ENCODE results near the gene AUTS2.

AUTS2 gene

GRCh38 chr7:70512144-70512543, 913.9 kb downstream of the AUTS2 start:
- H3K23ac ChIP-seq (ENCODE audit: low read length) = no peak overlapping the region
- no peak overlapping the region for H4K5ac ChIP-seq (ENCODE audit: low read length)
- H3K79me1 ChIP-seq (ENCODE audit: low read length) = no peaks in the 10 kb centered on the region
- no peaks in the 10 kb centered on the region for H3K4me1 ChIP-seq (ENCODE audit: control insufficient read depth, low read depth, low read length)
- no peak overlapping the region for H3K18ac ChIP-seq (ENCODE audit: low read length)
- H3K4me2 ChIP-seq (ENCODE audit: low read length) = no peak overlapping the region
- no peak overlapping the region for H3K4ac ChIP-seq (ENCODE audit: low read depth, low read length)
- no peak overlapping the region for H3K9ac ChIP-seq (ENCODE audit: low read length)
- H3K27me3 ChIP-seq (ENCODE audit: insufficient read depth, low read length, poor library complexity) = peaks cover 2% of the 10 kb centered on the region
- H2BK120ac ChIP-seq (ENCODE audit: low read depth, low read length) = no peak overlapping the region
- no peak overlapping the region for H2BK5ac ChIP-seq (ENCODE audit: low read length)
- no peak overlapping the region for H3K4me3 ChIP-seq (ENCODE audit: low read length)
- no peak overlapping the region for H2AK5ac ChIP-seq (ENCODE audit: low read length)
- DNase-seq = peak; percentile 54
- no peak overlapping the region for H3K56ac ChIP-seq (ENCODE audit: low read length)
- H3K27ac ChIP-seq (ENCODE audit: low read depth, low read length) = no peak overlapping the region
- H2BK15ac ChIP-seq (replicated peaks; ENCODE audit: low read depth) = no peak overlapping the region
- H4K8ac ChIP-seq (ENCODE audit: low read depth, low read length) = no peak overlapping the region
- H3K36me3 ChIP-seq (ENCODE audit: control insufficient read depth, insufficient read depth, low read length) = no peaks in the 10 kb centered on the region
- H3K79me2 ChIP-seq (ENCODE audit: control insufficient read depth, insufficient read depth, low read length) = no peaks in the 10 kb centered on the region
- no CpG with 5 or more reads among the region's 7 CpGs for WGBS (ENCODE audit: extremely low coverage, insufficient coverage, low lambda C conversion rate)

- Histone ChIP-seq H3K18ac (ENCODE audit: low read length) (no peak overlapping the region), H3K27me3 (ENCODE audit: insufficient read depth, low read length, poor library complexity) (peaks cover 2% of the 10 kb centered on the region), H2BK120ac (ENCODE audit: low read depth, low read length) (no peak overlapping the region), H3K79me2 (ENCODE audit: control insufficient read depth, insufficient read depth, low read length) (no peaks in the 10 kb centered on the region), H2AK5ac (ENCODE audit: low read length) (no peak overlapping the region), H3K27ac (ENCODE audit: low read depth, low read length) (no peak overlapping the region), H3K36me3 (ENCODE audit: control insufficient read depth, insufficient read depth, low read length) (no peaks in the 10 kb centered on the region), H2BK15ac (replicated peaks; ENCODE audit: low read depth) (no peak overlapping the region), H3K9ac (ENCODE audit: low read length) (no peak overlapping the region), H3K23ac (ENCODE audit: low read length) (no peak overlapping the region), H2BK5ac (ENCODE audit: low read length) (no peak overlapping the region), H4K8ac (ENCODE audit: low read depth, low read length) (no peak overlapping the region), H3K4me2 (ENCODE audit: low read length) (no peak overlapping the region), H4K5ac (ENCODE audit: low read length) (no peak overlapping the region), H3K4me3 (ENCODE audit: low read length) (no peak overlapping the region), H3K56ac (ENCODE audit: low read length) (no peak overlapping the region), H3K79me1 (ENCODE audit: low read length) (no peaks in the 10 kb centered on the region), H3K4ac (ENCODE audit: low read depth, low read length) (no peak overlapping the region), H3K4me1 (ENCODE audit: control insufficient read depth, low read depth, low read length) (no peaks in the 10 kb centered on the region)
- DNase-seq = no peak
- WGBS (ENCODE audit: extremely low coverage, insufficient coverage, low lambda C conversion rate) = no CpG with 5 or more reads among the region's 3 CpGs
Measured at GRCh38 chr7:70512761-70513160, 914.5 kb downstream of the AUTS2 start.

GRCh38 chr7:70520611-70521010, 922.3 kb downstream of the AUTS2 start:
- H3K27ac ChIP-seq (ENCODE audit: low read depth, low read length) = no peak overlapping the region
- no peak overlapping the region for H3K9ac ChIP-seq (ENCODE audit: low read length)
- no peaks in the 10 kb centered on the region for H3K36me3 ChIP-seq (ENCODE audit: control insufficient read depth, insufficient read depth, low read length)
- no peak overlapping the region for H2BK5ac ChIP-seq (ENCODE audit: low read length)
- H3K18ac ChIP-seq (ENCODE audit: low read length) = no peak overlapping the region
- no CpG with 5 or more reads among the region's 4 CpGs for WGBS (ENCODE audit: extremely low coverage, insufficient coverage, low lambda C conversion rate)
- no peaks in the 10 kb centered on the region for H3K27me3 ChIP-seq (ENCODE audit: insufficient read depth, low read length, poor library complexity)
- no peak overlapping the region for H2BK120ac ChIP-seq (ENCODE audit: low read depth, low read length)
- H3K23ac ChIP-seq (ENCODE audit: low read length) = no peak overlapping the region
- H3K4me1 ChIP-seq (ENCODE audit: control insufficient read depth, low read depth, low read length) = peaks cover 3% of the 10 kb centered on the region
- no peak overlapping the region for H3K4me3 ChIP-seq (ENCODE audit: low read length)
- peak; percentile 57 for DNase-seq
- H2BK15ac ChIP-seq (replicated peaks; ENCODE audit: low read depth) = no peak overlapping the region
- no peaks in the 10 kb centered on the region for H3K79me2 ChIP-seq (ENCODE audit: control insufficient read depth, insufficient read depth, low read length)
- H2AK5ac ChIP-seq (ENCODE audit: low read length) = no peak overlapping the region
- no peak overlapping the region for H3K56ac ChIP-seq (ENCODE audit: low read length)
- H3K4me2 ChIP-seq (ENCODE audit: low read length) = no peak overlapping the region
- no peaks in the 10 kb centered on the region for H3K79me1 ChIP-seq (ENCODE audit: low read length)
- H4K8ac ChIP-seq (ENCODE audit: low read depth, low read length) = no peak overlapping the region
- H3K4ac ChIP-seq (ENCODE audit: low read depth, low read length) = no peak overlapping the region
- no peak overlapping the region for H4K5ac ChIP-seq (ENCODE audit: low read length)

GRCh38 chr7:70523249-70523988, 925.1 kb downstream of the AUTS2 start:
- Histone ChIP-seq H2BK15ac (replicated peaks; ENCODE audit: low read depth) (no peak overlapping the region), H2BK5ac (ENCODE audit: low read length) (no peak overlapping the region), H3K27ac (ENCODE audit: low read depth, low read length) (no peak overlapping the region), H4K5ac (ENCODE audit: low read length) (no peak overlapping the region), H2AK5ac (ENCODE audit: low read length) (no peak overlapping the region), H3K18ac (ENCODE audit: low read length) (no peak overlapping the region), H3K4me3 (ENCODE audit: low read length) (no peak overlapping the region), H3K4me1 (ENCODE audit: control insufficient read depth, low read depth, low read length) (peaks cover 3% of the 10 kb centered on the region), H2BK120ac (ENCODE audit: low read depth, low read length) (no peak overlapping the region), H3K4ac (ENCODE audit: low read depth, low read length) (no peak overlapping the region), H3K79me1 (ENCODE audit: low read length) (no peaks in the 10 kb centered on the region), H3K36me3 (ENCODE audit: control insufficient read depth, insufficient read depth, low read length) (no peaks in the 10 kb centered on the region), H4K8ac (ENCODE audit: low read depth, low read length) (no peak overlapping the region), H3K9ac (ENCODE audit: low read length) (no peak overlapping the region), H3K27me3 (ENCODE audit: insufficient read depth, low read length, poor library complexity) (no peaks in the 10 kb centered on the region), H3K4me2 (ENCODE audit: low read length) (no peak overlapping the region), H3K79me2 (ENCODE audit: control insufficient read depth, insufficient read depth, low read length) (no peaks in the 10 kb centered on the region), H3K23ac (ENCODE audit: low read length) (no peak overlapping the region), H3K56ac (ENCODE audit: low read length) (no peak overlapping the region)
- no CpG with 5 or more reads among the region's 8 CpGs for WGBS (ENCODE audit: extremely low coverage, insufficient coverage, low lambda C conversion rate)
- no peak for DNase-seq

- Histone ChIP-seq H2BK120ac (ENCODE audit: low read depth, low read length) (no peak overlapping the region), H3K9ac (ENCODE audit: low read length) (no peak overlapping the region), H3K79me1 (ENCODE audit: low read length) (no peaks in the 10 kb centered on the region), H3K27ac (ENCODE audit: low read depth, low read length) (no peak overlapping the region), H3K4me2 (ENCODE audit: low read length) (no peak overlapping the region), H3K23ac (ENCODE audit: low read length) (no peak overlapping the region), H3K4ac (ENCODE audit: low read depth, low read length) (no peak overlapping the region), H3K18ac (ENCODE audit: low read length) (no peak overlapping the region), H3K4me3 (ENCODE audit: low read length) (no peak overlapping the region), H3K36me3 (ENCODE audit: control insufficient read depth, insufficient read depth, low read length) (no peaks in the 10 kb centered on the region), H3K4me1 (ENCODE audit: control insufficient read depth, low read depth, low read length) (peaks cover 3% of the 10 kb centered on the region), H2BK5ac (ENCODE audit: low read length) (no peak overlapping the region), H3K56ac (ENCODE audit: low read length) (no peak overlapping the region), H2BK15ac (replicated peaks; ENCODE audit: low read depth) (no peak overlapping the region), H4K5ac (ENCODE audit: low read length) (no peak overlapping the region), H3K79me2 (ENCODE audit: control insufficient read depth, insufficient read depth, low read length) (no peaks in the 10 kb centered on the region), H2AK5ac (ENCODE audit: low read length) (no peak overlapping the region), H4K8ac (ENCODE audit: low read depth, low read length) (no peak overlapping the region), H3K27me3 (ENCODE audit: insufficient read depth, low read length, poor library complexity) (no peaks in the 10 kb centered on the region)
- DNase-seq = no peak
- WGBS (ENCODE audit: extremely low coverage, insufficient coverage, low lambda C conversion rate) = no CpG with 5 or more reads among the region's 2 CpGs
Measured at GRCh38 chr7:70523989-70524351, 925.7 kb downstream of the AUTS2 start.

GRCh38 chr7:70525991-70526390, 927.7 kb downstream of the AUTS2 start:
- Histone ChIP-seq H3K4me2 (ENCODE audit: low read length) (no peak overlapping the region), H4K5ac (ENCODE audit: low read length) (no peak overlapping the region), H4K8ac (ENCODE audit: low read depth, low read length) (no peak overlapping the region), H3K36me3 (ENCODE audit: control insufficient read depth, insufficient read depth, low read length) (no peaks in the 10 kb centered on the region), H2BK5ac (ENCODE audit: low read length) (no peak overlapping the region), H2BK120ac (ENCODE audit: low read depth, low read length) (no peak overlapping the region), H2BK15ac (replicated peaks; ENCODE audit: low read depth) (no peak overlapping the region), H3K27ac (ENCODE audit: low read depth, low read length) (no peak overlapping the region), H3K79me1 (ENCODE audit: low read length) (no peaks in the 10 kb centered on the region), H2AK5ac (ENCODE audit: low read length) (no peak overlapping the region), H3K4me3 (ENCODE audit: low read length) (no peak overlapping the region), H3K4me1 (ENCODE audit: control insufficient read depth, low read depth, low read length) (no peaks in the 10 kb centered on the region), H3K9ac (ENCODE audit: low read length) (no peak overlapping the region), H3K4ac (ENCODE audit: low read depth, low read length) (no peak overlapping the region), H3K56ac (ENCODE audit: low read length) (no peak overlapping the region), H3K79me2 (ENCODE audit: control insufficient read depth, insufficient read depth, low read length) (no peaks in the 10 kb centered on the region), H3K23ac (ENCODE audit: low read length) (no peak overlapping the region), H3K27me3 (ENCODE audit: insufficient read depth, low read length, poor library complexity) (no peaks in the 10 kb centered on the region), H3K18ac (ENCODE audit: low read length) (no peak overlapping the region)
- WGBS (ENCODE audit: extremely low coverage, insufficient coverage, low lambda C conversion rate) = no CpG with 5 or more reads among the region's 5 CpGs
- no peak for DNase-seq

Data from mesendoderm (in vitro differentiated cells).